ENCODE results near the gene TUBGCP3.

TUBGCP3 gene

GRCh38 chr13:112445411-112446271, 142.3 kb downstream of the TUBGCP3 start:
- peaks cover 8% of the 10 kb centered on the region for H3K27me3 ChIP-seq (ENCODE audit: insufficient read depth, insufficient read length)
- no peak overlapping the region for H3K9ac ChIP-seq (ENCODE audit: insufficient read length, low read depth)
- H3K9me3 ChIP-seq (ENCODE audit: insufficient read depth, low read length) = no peaks in the 10 kb centered on the region
- no peaks in the 10 kb centered on the region for H3K36me3 ChIP-seq (ENCODE audit: insufficient read depth, insufficient read length, low read length)
- peaks cover 2% of the 10 kb centered on the region for H3K4me1 ChIP-seq (ENCODE audit: insufficient read depth, insufficient read length)
- DNase-seq (ENCODE audit: low read depth, low spot score) = no peak
- no peak overlapping the region for H3K4me3 ChIP-seq (ENCODE audit: insufficient read length, low read depth)
- TF ChIP-seq ZNF274 (IDR thresholded peaks at IDR 0.05; ENCODE audit: low read depth, low read length) = no peak

GRCh38 chr13:112444416-112445399, 143.2 kb downstream of the TUBGCP3 start:
- Histone ChIP-seq H3K9ac (ENCODE audit: insufficient read length, low read depth) (no peak overlapping the region), H3K4me3 (ENCODE audit: insufficient read length, low read depth) (no peak overlapping the region), H3K27me3 (ENCODE audit: insufficient read depth, insufficient read length) (peaks cover 8% of the 10 kb centered on the region), H3K36me3 (ENCODE audit: insufficient read depth, insufficient read length, low read length) (no peaks in the 10 kb centered on the region), H3K9me3 (ENCODE audit: insufficient read depth, low read length) (no peaks in the 10 kb centered on the region), H3K4me1 (ENCODE audit: insufficient read depth, insufficient read length) (peaks cover 2% of the 10 kb centered on the region)
- no peak for DNase-seq (ENCODE audit: low read depth, low spot score)
- TF ChIP-seq ZNF274 (IDR thresholded peaks at IDR 0.05; ENCODE audit: low read depth, low read length) = no peak
- no peak for TF ChIP-seq YY1 (IDR thresholded peaks at IDR 0.05; ENCODE audit: insufficient read depth, insufficient read length)
- TF ChIP-seq SUZ12 (IDR thresholded peaks at IDR 0.05; ENCODE audit: extremely low read depth, insufficient read depth, insufficient read length) = no peak

GRCh38 chr13:112443995-112444311, 144.0 kb downstream of the TUBGCP3 start:
- DNase-seq (ENCODE audit: low read depth, low spot score) = peak; percentile 60
- TF ChIP-seq SUZ12 (IDR thresholded peaks at IDR 0.05; ENCODE audit: extremely low read depth, insufficient read depth, insufficient read length) = no peak
- no peak for TF ChIP-seq ZNF274 (IDR thresholded peaks at IDR 0.05; ENCODE audit: low read depth, low read length)
- TF ChIP-seq YY1 (IDR thresholded peaks at IDR 0.05; ENCODE audit: insufficient read depth, insufficient read length) = no peak
- Histone ChIP-seq H3K4me3 (ENCODE audit: insufficient read length, low read depth) (no peak overlapping the region), H3K4me1 (ENCODE audit: insufficient read depth, insufficient read length) (peaks cover 2% of the 10 kb centered on the region), H3K9me3 (ENCODE audit: insufficient read depth, low read length) (no peaks in the 10 kb centered on the region), H3K27me3 (ENCODE audit: insufficient read depth, insufficient read length) (peaks cover 8% of the 10 kb centered on the region), H3K9ac (ENCODE audit: insufficient read length, low read depth) (no peak overlapping the region), H3K36me3 (ENCODE audit: insufficient read depth, insufficient read length, low read length) (no peaks in the 10 kb centered on the region)

- Histone ChIP-seq H3K4me1 (ENCODE audit: insufficient read depth, insufficient read length) (peaks cover 2% of the 10 kb centered on the region), H3K36me3 (ENCODE audit: insufficient read depth, insufficient read length, low read length) (no peaks in the 10 kb centered on the region), H3K27me3 (ENCODE audit: insufficient read depth, insufficient read length) (peaks cover 8% of the 10 kb centered on the region), H3K4me3 (ENCODE audit: insufficient read length, low read depth) (no peak overlapping the region), H3K9me3 (ENCODE audit: insufficient read depth, low read length) (peaks cover 3% of the 10 kb centered on the region), H3K9ac (ENCODE audit: insufficient read length, low read depth) (peak overlapping the region; percentile 21)
- no peak for TF ChIP-seq YY1 (IDR thresholded peaks at IDR 0.05; ENCODE audit: insufficient read depth, insufficient read length)
- no peak for TF ChIP-seq ZNF274 (IDR thresholded peaks at IDR 0.05; ENCODE audit: low read depth, low read length)
- TF ChIP-seq SUZ12 (IDR thresholded peaks at IDR 0.05; ENCODE audit: extremely low read depth, insufficient read depth, insufficient read length) = no peak
- peak; percentile 8 for DNase-seq (ENCODE audit: low read depth, low spot score)
Measured at GRCh38 chr13:112443191-112443994, 144.6 kb downstream of the TUBGCP3 start.

GRCh38 chr13:112442483-112443090, 145.4 kb downstream of the TUBGCP3 start:
- no peak for TF ChIP-seq YY1 (IDR thresholded peaks at IDR 0.05; ENCODE audit: insufficient read depth, insufficient read length)
- no peak for TF ChIP-seq ZNF274 (IDR thresholded peaks at IDR 0.05; ENCODE audit: low read depth, low read length)
- no peak for TF ChIP-seq SUZ12 (IDR thresholded peaks at IDR 0.05; ENCODE audit: extremely low read depth, insufficient read depth, insufficient read length)
- H3K27me3 ChIP-seq (ENCODE audit: insufficient read depth, insufficient read length) = peaks cover 8% of the 10 kb centered on the region
- no peaks in the 10 kb centered on the region for H3K36me3 ChIP-seq (ENCODE audit: insufficient read depth, insufficient read length, low read length)
- H3K4me3 ChIP-seq (ENCODE audit: insufficient read length, low read depth) = no peak overlapping the region
- H3K9me3 ChIP-seq (ENCODE audit: insufficient read depth, low read length) = peaks cover 9% of the 10 kb centered on the region
- no peak overlapping the region for H3K9ac ChIP-seq (ENCODE audit: insufficient read length, low read depth)
- peaks cover 2% of the 10 kb centered on the region for H3K4me1 ChIP-seq (ENCODE audit: insufficient read depth, insufficient read length)
- DNase-seq (ENCODE audit: low read depth, low spot score) = no peak

- no peak for DNase-seq (ENCODE audit: low read depth, low spot score)
- peaks cover 8% of the 10 kb centered on the region for H3K27me3 ChIP-seq (ENCODE audit: insufficient read depth, insufficient read length)
- TF ChIP-seq YY1 (IDR thresholded peaks at IDR 0.05; ENCODE audit: insufficient read depth, insufficient read length) (no peak), ZNF274 (IDR thresholded peaks at IDR 0.05; ENCODE audit: low read depth, low read length) (no peak), SUZ12 (IDR thresholded peaks at IDR 0.05; ENCODE audit: extremely low read depth, insufficient read depth, insufficient read length) (no peak)
- no peaks in the 10 kb centered on the region for H3K36me3 ChIP-seq (ENCODE audit: insufficient read depth, insufficient read length, low read length)
- H3K4me1 ChIP-seq (ENCODE audit: insufficient read depth, insufficient read length) = peaks cover 2% of the 10 kb centered on the region
- H3K9ac ChIP-seq (ENCODE audit: insufficient read length, low read depth) = no peak overlapping the region
- H3K9me3 ChIP-seq (ENCODE audit: insufficient read depth, low read length) = peaks cover 9% of the 10 kb centered on the region
- no peak overlapping the region for H3K4me3 ChIP-seq (ENCODE audit: insufficient read length, low read depth)
Measured at GRCh38 chr13:112441779-112442310, 146.1 kb downstream of the TUBGCP3 start.
